GM21390 (cell line): ENCODE data around the gene PCDHA10.

ENCODE experiments used
- ATAC-seq: cut with Tn5 transposase; IDR thresholded peaks from one replicate; pipeline ENCODE4 v1.9.1; 2021; ENCODE audit not compliant: unreplicated experiment

PCDHA10 gene

DNA sequence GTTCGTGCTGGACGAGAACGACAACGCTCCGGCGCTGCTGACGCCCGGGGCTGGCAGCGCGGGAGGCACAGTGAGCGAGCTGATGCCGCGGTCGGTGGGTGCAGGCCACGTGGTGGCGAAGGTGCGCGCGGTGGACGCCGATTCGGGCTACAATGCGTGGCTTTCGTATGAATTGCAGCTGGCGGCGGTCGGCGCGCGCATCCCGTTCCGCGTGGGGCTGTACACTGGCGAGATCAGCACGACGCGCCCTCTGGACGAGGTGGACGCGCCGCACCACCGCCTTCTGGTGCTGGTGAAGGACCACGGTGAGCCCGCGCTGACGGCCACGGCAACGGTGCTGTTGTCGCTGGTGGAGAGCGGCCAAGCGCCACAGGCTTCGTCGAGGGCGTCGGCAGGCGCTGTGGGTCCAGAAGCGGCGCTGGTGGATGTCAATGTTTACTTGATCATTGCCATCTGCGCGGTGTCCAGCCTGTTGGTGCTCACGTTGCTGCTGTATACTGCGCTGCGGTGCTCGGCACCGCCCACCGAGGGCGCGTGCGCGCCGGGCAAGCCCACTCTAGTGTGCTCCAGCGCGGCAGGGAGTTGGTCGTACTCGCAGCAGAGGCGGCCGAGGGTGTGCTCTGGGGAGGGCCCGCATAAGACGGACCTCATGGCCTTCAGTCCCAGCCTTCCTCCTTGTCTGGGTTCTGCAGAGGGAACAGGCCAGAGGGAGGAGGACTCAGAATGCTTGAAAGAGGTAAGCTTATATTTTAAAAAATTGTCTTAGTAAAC, 28.4 kb downstream of the PCDHA10 start:
- ATAC-seq: no peak

DNA sequence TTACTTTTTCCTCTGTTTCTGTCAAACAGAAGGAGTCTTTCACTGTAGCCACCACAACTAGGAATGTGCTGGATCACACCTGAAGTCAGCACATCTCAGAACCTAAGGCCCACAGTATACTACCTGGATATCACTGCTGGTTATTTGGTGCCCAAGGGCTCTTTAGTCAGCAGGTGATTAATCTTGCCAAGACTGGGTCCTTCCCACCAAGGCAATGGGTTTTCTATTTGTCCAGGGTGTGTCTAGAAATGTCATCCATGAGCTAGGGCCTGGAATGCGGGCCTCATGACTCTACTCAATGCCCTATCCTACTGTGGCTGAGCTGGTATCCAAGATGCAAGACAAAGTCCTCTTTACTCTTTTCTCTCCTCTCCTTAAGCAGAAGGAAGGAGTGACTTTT, 60.6 kb downstream of the PCDHA10 start:
- no peak for ATAC-seq
